Smooth muscle cell (in vitro differentiated cells): Measurements from ENCODE around the gene BCL11A. TPM values are rescaled to one million over a fixed set of nuclear protein-coding genes. Genes with fewer than 3 reads are reported as not detected.

Source experiments
- DNase-seq: peaks from one replicate; lab custom pipeline; 2025; ENCODE audit not compliant: unreplicated experiment; lab: John Stamatoyannopoulos, UW
- H2AFZ ChIP-seq: fragments of 200-600 bp; sonication (generic); 2 replicates; pipeline ENCODE4 v1.6.0; 2016; ENCODE audit warnings: antibody characterized with exemption, low read depth, mild to moderate bottlenecking
- H3F3A ChIP-seq: fragments of 200-600 bp; sonication (generic); 2 replicates; pipeline ENCODE4 v1.6.0; 2017; ENCODE audit warnings: antibody characterized with exemption, low read depth
- H3K27ac ChIP-seq: fragments of 200-600 bp; sonication (generic); 2 replicates; pipeline ENCODE4 v1.5.1; 2016; ENCODE audit warnings: low read depth, mild to moderate bottlenecking
- H3K27me3 ChIP-seq: fragments of 200-600 bp; sonication (generic); 2 replicates; pipeline ENCODE4 v1.6.1; 2016; ENCODE audit warnings: low read depth, mild to moderate bottlenecking
- H3K36me3 ChIP-seq: fragments of 200-600 bp; sonication (generic); 2 replicates; pipeline ENCODE4 v1.5.1; 2016; ENCODE audit warnings: low read depth
- H3K4me1 ChIP-seq: fragments of 200-600 bp; sonication (generic); 2 replicates; pipeline ENCODE4 v1.5.1; 2016; ENCODE audit warnings: low read depth
- H3K4me2 ChIP-seq: fragments of 200-600 bp; sonication (generic); 2 replicates; pipeline ENCODE4 v1.6.0; 2016; ENCODE audit warnings: mild to moderate bottlenecking
- H3K4me3 ChIP-seq: fragments of 200-600 bp; sonication (generic); 2 replicates; pipeline ENCODE4 v1.5.1; 2016; ENCODE audit warnings: mild to moderate bottlenecking
- H3K79me2 ChIP-seq: fragments of 200-600 bp; sonication (generic); 2 replicates; pipeline ENCODE4 v1.6.0; 2016; ENCODE audit warnings: low read depth, mild to moderate bottlenecking
- H3K9ac ChIP-seq: fragments of 200-600 bp; sonication (generic); 2 replicates; pipeline ENCODE4 v1.6.0; 2016; ENCODE audit warnings: low read depth
- H3K9me3 ChIP-seq: fragments of 200-600 bp; sonication (generic); replicated peaks from 2 replicates; pipeline ENCODE4 v1.5.1; 2016; ENCODE audit warnings: low read depth
- H4K20me1 ChIP-seq: fragments of 200-600 bp; sonication (generic); 2 replicates; pipeline ENCODE4 v1.6.0; 2016; ENCODE audit warnings: low read depth
- WGBS: methylation state at CpG from one replicate; pipeline ENCODE4 v1.1.7; 2016; ENCODE audit warnings: low lambda C conversion rate; 5-methylcytosine and 5-hydroxymethylcytosine counted together
- polyA plus RNA-seq: library from polyadenylated mRNA; unstranded; fragments of >200 nt; fragmentation: Nextera tagmentation; extraction: Ambion mirVana; gene quantifications from 2 replicates; pipeline ENCODE4 v1.2.1, GENCODE V29; 2016
- total RNA-seq: library from RNA; depleted of rRNA; stranded (reverse); fragments of >200 nt; gene quantifications from 2 replicates; pipeline ENCODE4 v1.2.3, GENCODE V29; 2014
- TF ChIP-seq, protein P1 (sequence below): fragments of 200-600 bp; sonication (generic); IDR thresholded peaks from 2 replicates; pipeline ENCODE4 v1.5.1; 2017; ENCODE audit warnings: borderline replicate concordance, mild to moderate bottlenecking, antibody characterized with exemption; ENCODE audit not compliant: insufficient read depth, poor library complexity, severe bottlenecking

The BCL11A gene
- total and polyA plus RNA-seq, 2 experiments from 2014 or later = 15.8 to 20.0 TPM

DNA sequence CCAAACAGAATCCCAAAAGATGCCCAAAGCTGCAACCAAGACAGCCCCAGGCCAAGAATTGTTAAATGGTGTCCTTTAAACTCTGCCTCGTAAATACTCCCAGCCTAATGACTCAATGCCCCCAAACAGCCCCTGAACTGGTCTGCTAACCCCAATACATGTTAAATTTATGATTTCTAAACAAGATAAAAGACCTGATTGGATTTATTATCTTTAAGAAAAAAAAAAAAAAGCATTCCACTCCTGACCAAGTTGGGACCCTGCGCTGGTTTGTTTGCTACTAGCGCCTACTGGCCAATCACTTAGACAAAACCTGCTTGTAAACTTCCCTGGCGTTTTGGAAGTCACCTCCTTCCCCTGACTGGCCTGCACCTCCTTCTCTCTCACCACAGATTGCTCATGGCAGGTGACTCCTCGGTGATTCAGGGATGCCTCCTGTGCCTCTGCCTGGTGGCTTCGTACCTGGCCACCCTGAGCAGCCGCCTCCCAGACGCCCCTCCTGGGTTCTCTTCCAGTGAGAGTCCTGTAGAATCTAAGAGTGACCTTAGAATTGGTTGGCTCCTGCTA, 121.3 kb downstream of the BCL11A start:
- H3K4me3 ChIP-seq = no peak overlapping the region
- H3K79me2 ChIP-seq = no peaks in the 10 kb centered on the region
- no peak overlapping the region for H3K9ac ChIP-seq
- WGBS = 65% methylated on average over 8 of the region's 8 CpGs
- H4K20me1 ChIP-seq = no peaks in the 10 kb centered on the region
- H3F3A ChIP-seq = peaks cover 3% of the 10 kb centered on the region
- no peaks in the 10 kb centered on the region for H3K9me3 ChIP-seq
- TF ChIP-seq, protein P1, sequence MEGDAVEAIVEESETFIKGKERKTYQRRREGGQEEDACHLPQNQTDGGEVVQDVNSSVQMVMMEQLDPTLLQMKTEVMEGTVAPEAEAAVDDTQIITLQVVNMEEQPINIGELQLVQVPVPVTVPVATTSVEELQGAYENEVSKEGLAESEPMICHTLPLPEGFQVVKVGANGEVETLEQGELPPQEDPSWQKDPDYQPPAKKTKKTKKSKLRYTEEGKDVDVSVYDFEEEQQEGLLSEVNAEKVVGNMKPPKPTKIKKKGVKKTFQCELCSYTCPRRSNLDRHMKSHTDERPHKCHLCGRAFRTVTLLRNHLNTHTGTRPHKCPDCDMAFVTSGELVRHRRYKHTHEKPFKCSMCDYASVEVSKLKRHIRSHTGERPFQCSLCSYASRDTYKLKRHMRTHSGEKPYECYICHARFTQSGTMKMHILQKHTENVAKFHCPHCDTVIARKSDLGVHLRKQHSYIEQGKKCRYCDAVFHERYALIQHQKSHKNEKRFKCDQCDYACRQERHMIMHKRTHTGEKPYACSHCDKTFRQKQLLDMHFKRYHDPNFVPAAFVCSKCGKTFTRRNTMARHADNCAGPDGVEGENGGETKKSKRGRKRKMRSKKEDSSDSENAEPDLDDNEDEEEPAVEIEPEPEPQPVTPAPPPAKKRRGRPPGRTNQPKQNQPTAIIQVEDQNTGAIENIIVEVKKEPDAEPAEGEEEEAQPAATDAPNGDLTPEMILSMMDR = no peak
- DNase-seq = no peak
- no peak overlapping the region for H3K27ac ChIP-seq
- H3K27me3 ChIP-seq = no peaks in the 10 kb centered on the region
- H3K36me3 ChIP-seq = no peaks in the 10 kb centered on the region
- no peak overlapping the region for H2AFZ ChIP-seq
- no peaks in the 10 kb centered on the region for H3K4me1 ChIP-seq
- H3K4me2 ChIP-seq = no peak overlapping the region

DNA sequence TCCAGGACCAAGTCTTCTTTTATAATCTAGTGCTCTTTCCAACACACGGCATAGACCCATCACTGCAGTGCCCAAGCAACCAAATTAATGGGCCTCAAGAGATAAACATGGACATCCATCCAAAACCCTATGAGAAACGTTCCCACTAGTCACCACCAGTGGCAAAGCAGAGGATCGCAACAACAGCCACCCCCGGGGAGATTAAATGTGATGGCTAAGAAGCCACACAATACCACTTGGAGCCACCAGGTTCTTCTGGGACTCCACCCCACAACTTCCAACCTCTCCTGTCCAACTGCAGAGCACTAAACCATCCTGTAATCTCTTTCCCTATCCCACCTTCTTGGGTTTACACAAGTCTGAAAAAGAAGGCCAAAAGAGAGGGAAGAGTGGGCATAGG, 123.8 kb downstream of the BCL11A start:
- H3K36me3 ChIP-seq = no peaks in the 10 kb centered on the region
- H3K4me3 ChIP-seq = no peak overlapping the region
- H3K79me2 ChIP-seq = no peaks in the 10 kb centered on the region
- H3K9ac ChIP-seq = no peak overlapping the region
- H3K27me3 ChIP-seq = no peaks in the 10 kb centered on the region
- H4K20me1 ChIP-seq = no peaks in the 10 kb centered on the region
- H3K9me3 ChIP-seq = no peaks in the 10 kb centered on the region
- H3K4me1 ChIP-seq = no peaks in the 10 kb centered on the region
- TF ChIP-seq, protein P1 = no peak
- H3K4me2 ChIP-seq = no peak overlapping the region
- 82% methylated on average over 4 of the region's 4 CpGs for WGBS
- no peak overlapping the region for H3K27ac ChIP-seq
- peaks cover 2% of the 10 kb centered on the region for H3F3A ChIP-seq
- DNase-seq = no peak
- no peak overlapping the region for H2AFZ ChIP-seq

DNA sequence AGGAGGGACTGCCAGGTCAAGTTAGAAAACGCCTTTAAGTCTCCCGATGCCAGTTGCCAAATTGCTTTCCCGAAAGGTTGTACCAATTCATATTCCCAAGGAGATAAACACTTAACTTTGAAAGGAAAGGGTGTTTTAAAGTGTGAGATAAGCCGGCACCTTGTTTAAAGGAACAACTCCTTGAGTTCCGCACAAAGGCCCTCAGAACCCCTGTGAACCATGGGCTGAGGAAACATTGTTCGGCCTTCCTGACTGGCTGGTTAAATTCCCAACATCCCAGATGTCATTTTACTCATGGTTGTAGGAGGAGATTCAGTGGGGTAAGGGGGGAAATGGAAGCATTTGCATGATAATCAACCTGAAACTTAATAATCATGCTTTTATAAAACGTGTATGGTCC, 126.6 kb downstream of the BCL11A start:
- Histone ChIP-seq H4K20me1 (no peaks in the 10 kb centered on the region), H3K9ac (no peak overlapping the region), H3F3A (no peaks in the 10 kb centered on the region), H3K4me2 (no peak overlapping the region), H3K36me3 (no peaks in the 10 kb centered on the region), H3K4me3 (no peak overlapping the region), H2AFZ (no peak overlapping the region), H3K79me2 (no peaks in the 10 kb centered on the region), H3K27me3 (no peaks in the 10 kb centered on the region), H3K9me3 (no peaks in the 10 kb centered on the region), H3K27ac (no peak overlapping the region), H3K4me1 (no peaks in the 10 kb centered on the region)
- TF ChIP-seq, protein P1 = no peak
- WGBS = 87% methylated on average over 7 of the region's 7 CpGs
- no peak for DNase-seq

DNA sequence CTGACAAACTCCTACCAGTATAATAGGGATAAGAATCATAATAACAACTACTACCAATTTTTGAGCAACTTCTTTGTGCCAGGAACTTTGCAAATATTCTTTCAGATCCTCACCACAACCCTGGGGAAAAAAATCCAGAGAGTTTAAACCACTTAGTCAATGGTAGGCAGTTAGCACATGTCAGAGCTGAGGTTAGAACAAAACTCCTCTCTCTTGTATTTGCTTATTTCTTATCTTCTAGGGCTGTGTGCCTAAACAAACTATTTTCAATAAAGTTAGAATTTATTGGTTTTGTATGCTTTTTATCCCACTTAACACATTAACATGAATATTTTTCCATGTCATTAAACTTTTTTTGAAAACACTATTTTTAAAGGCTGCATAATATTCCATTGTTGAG, 127.1 kb downstream of the BCL11A start:
- Histone ChIP-seq H3K79me2 (no peaks in the 10 kb centered on the region), H4K20me1 (no peaks in the 10 kb centered on the region), H3K4me2 (no peak overlapping the region), H3K36me3 (no peaks in the 10 kb centered on the region), H3K27ac (no peak overlapping the region), H3K9ac (no peak overlapping the region), H3K9me3 (no peaks in the 10 kb centered on the region), H3F3A (no peaks in the 10 kb centered on the region), H3K4me3 (no peak overlapping the region), H2AFZ (no peak overlapping the region), H3K4me1 (no peaks in the 10 kb centered on the region), H3K27me3 (no peaks in the 10 kb centered on the region)
- TF ChIP-seq, protein P1 = no peak
- no peak for DNase-seq
